SW480 (cell line): ENCODE data around the gene MEGF8.

Source experiments
- DNase-seq: peaks from one replicate; pipeline ENCODE4 v3.0.0-alpha.2; 2016; ENCODE audit warnings: low spot score

MEGF8 gene, protein sequence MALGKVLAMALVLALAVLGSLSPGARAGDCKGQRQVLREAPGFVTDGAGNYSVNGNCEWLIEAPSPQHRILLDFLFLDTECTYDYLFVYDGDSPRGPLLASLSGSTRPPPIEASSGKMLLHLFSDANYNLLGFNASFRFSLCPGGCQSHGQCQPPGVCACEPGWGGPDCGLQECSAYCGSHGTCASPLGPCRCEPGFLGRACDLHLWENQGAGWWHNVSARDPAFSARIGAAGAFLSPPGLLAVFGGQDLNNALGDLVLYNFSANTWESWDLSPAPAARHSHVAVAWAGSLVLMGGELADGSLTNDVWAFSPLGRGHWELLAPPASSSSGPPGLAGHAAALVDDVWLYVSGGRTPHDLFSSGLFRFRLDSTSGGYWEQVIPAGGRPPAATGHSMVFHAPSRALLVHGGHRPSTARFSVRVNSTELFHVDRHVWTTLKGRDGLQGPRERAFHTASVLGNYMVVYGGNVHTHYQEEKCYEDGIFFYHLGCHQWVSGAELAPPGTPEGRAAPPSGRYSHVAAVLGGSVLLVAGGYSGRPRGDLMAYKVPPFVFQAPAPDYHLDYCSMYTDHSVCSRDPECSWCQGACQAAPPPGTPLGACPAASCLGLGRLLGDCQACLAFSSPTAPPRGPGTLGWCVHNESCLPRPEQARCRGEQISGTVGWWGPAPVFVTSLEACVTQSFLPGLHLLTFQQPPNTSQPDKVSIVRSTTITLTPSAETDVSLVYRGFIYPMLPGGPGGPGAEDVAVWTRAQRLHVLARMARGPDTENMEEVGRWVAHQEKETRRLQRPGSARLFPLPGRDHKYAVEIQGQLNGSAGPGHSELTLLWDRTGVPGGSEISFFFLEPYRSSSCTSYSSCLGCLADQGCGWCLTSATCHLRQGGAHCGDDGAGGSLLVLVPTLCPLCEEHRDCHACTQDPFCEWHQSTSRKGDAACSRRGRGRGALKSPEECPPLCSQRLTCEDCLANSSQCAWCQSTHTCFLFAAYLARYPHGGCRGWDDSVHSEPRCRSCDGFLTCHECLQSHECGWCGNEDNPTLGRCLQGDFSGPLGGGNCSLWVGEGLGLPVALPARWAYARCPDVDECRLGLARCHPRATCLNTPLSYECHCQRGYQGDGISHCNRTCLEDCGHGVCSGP (N-terminal part only)

DNA sequence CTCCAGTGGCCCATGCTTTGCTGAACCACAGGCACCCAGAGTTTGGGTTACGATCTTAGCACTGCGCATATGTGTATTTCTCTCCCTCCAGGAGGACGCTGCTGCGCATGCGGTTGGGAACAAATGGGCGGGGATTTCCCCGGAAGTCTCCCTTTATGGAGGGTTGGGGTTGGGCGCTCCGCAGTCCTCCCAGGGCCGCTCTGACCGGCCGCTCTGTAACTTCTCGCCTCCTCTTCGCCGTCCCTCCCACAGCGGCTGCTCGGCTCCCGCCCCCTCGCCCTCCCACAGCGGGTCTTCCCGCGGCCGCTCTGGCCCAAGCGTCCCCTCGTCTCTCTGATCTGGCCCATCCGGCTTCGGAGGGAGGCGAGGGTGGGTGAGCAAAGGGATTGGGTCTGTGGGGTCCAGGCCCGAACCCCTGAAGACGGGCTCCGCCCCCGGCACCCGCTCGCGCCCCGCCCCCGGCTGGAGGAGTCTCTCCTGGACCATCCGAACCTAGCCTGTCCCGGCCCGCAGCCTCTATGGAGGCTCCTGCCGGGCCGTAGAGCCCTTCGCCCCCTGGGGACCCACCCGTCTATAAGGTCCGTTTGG lies at the start of gene MEGF8:
MEGF8 (plus strand) TSS at position 328 of the 588 bp plus-strand sequence. CDS start 609 bp downstream, outside the sequence.
- peak; percentile 100 for DNase-seq

DNA sequence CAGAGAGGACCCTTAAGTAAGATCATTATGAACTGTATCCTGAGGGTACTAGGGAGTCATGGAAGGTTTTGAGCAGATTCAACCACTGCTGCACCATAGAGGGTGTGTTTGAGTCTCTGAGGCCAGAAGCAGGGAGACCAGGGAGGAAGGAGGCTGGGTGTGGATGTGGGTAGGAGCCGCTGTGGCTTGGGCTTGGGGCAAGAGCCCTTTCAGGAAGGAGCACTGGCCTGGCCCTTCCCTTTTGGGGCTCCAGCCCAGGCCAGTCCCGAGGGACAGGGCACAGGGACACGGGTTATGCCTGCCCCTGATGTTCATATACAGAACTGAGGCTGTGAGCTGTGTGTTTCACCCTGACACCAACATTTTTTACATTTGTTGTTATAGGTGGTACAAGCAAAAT lies 49.2 kb upstream of the MEGF8 start:
- DNase-seq: no peak

DNA sequence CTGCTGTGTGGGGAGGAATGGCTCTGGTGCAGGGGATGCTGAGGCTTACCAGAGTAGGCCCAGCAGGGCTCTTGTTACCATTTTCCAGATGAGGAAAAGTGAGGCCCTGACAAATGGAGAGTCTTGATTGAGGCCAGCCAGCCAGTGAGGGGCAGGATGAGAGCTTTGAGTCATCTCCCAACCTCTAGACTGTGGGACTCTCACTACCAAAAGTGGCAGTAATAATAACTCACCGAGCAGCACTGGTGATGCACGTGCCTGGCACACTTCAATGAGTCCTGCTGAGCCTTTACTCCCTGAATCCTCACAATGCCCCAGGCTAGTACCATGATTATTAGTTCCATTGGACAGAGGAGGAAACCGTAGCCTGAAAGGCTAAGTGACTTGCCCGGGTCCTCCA lies 48.6 kb upstream of the MEGF8 start:
- no peak for DNase-seq

DNA sequence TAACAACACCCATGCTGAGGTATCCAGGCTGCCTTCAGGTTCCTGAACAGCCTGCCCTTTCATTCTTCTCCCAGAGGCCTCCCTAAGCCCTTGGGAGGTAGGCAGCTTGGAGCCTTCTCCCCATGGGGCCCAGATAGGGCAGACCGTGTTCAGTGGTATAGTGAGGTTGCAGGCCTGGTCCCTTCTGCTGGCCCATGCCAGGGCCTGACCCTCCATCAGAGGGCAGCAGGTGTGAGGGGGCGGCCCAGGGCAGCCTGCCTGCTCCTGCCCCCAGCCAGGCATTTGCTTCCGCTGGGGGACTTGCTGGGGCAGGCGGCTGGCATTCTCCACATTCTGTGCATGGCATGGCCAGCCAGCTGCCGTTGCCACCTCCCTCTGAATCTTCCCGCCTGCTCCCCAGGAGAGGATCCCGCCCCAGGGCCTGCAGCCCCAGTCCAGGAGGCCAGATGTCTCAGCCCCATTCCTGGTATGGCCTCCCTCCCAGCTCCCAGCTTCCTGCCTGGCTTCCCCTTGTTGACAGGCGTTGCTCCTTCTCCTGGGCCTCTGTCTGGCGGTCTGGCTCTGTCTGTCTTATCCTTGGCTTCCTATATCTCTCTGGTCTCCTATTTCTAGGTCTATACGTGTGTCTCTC lies 47.5 kb upstream of the MEGF8 start:
- no peak for DNase-seq

DNA sequence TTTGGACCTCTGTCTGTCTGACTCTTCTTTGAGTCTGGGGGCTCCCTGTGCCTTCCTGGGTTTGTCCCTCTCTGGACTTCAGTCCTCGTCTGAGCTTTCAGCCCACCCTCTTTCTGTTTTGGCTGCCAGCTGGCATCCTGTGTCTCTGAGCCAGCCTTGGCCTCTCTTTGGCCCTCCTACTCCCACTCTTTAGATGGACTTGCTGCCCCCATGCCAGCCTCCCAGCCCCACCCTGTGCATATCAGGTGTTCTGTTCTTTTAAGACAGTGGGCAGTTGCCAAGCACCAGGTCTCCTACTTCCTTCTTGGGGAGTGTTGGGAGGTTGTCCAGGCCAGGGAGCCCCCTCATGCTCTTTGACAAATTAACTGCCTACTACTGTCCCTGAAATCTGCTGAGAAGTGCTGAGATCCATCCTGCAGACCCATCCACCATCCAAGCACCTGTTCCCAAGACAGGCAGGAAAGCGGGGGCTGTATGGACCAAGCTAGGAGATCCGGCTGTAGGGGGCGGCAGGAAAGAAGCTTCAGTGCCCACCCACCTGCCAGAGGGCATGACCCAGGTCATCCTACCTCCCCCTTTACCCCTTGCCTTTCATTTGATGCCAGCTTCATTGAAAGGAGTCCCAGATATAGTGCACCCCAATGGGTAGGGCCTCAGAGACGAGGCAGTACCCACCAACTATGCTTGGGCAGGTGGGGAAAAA lies 46.8 kb upstream of the MEGF8 start:
- DNase-seq: no peak

DNA sequence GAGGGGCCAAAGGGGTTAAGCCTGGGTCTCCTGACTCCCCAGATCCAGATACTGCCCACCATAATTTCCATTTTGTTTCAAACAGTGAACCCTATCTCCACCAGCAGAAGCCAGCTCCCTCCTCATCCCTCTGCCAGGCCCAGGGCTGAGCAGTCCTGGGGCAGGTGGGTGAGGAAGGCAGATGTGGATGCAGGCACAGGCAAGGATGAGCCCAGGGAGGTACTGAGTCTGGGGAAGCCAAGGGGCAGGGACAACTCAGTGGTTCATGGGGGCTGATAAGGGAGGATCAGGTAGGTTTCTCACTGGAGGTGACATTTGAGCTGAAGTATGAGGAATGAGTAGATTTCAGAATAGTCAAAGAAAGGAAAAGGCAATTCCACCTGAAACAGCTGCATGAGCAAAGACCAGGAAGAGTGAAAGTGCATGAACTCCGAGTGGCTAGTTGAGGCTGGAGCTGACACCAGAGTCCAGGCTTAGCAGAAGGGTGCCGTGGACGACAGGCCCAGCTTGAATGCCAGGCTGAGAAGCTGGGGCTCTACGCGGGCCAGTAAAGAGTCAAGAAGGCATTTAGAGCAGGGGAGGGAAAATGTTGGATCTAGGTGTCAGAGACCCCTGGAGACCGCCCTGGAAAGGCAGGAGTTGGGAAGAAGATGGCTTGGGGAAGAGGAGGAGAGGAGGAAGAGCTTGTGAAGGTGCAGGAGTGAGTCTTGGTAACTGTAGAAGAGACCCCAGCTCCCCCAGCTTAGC lies 46.1 kb upstream of the MEGF8 start:
- no peak for DNase-seq

DNA sequence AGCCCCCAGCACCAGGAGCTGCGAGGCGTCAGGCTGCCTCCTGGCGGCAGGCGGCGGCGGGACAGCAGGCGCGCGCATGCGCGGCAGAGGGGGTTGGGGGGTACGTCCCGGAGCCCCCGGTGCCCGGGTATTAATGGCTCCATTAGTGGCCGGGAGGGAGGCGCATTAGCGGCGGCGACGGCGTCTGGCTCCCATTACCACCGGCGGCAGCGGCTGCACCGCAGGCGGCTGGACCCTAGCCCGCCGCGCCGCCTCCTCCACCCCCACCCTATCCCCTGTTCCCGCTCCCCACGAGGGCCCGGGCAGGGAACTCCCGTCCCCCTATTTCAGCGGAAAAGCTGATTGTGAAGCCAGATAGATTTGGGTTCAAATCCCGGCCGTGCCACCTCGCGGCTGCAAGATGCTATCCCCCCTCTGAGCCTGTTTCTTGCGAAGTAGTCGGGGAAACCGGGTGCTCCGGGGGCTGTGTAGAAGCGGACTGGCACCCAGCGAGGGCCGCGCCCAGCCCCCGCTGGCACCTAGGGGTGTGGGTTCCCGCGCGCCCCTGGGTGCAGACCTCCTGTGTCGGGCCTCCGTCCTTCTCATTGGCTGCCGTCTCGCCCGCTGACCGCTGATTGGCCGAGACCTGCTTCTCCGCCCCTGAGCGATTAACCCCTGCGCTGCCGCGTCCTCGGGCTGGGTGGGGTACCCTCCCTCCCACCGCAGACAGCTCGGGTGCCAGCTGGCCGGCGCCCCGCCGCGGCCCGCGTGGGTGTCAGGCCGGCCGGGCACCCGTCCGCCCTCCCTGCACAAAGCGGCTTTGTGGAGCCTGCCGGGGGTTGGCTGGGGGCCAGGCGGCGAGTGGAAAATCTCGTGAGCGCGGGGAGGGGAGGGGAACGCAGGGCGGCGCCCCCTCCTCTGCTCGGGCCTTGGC lies 45.3 kb upstream of the MEGF8 start:
- peak; percentile 95 for DNase-seq

DNA sequence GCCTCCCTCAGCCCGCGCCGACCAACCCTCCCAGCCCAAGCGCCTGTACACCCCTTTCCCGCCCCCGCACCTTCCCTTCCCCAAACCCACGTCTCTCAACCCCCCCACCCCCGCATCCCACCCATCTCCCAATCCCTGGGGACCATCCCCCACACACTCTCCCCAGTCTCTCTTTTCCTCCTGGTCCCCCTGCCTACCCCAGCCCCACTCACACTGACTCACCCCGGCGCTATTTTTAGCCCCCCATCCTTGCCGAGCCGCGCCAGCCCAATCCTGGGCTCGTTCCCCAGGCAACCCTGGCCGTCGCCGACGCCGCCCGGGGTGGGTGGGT lies 44.7 kb upstream of the MEGF8 start:
- no peak for DNase-seq

DNA sequence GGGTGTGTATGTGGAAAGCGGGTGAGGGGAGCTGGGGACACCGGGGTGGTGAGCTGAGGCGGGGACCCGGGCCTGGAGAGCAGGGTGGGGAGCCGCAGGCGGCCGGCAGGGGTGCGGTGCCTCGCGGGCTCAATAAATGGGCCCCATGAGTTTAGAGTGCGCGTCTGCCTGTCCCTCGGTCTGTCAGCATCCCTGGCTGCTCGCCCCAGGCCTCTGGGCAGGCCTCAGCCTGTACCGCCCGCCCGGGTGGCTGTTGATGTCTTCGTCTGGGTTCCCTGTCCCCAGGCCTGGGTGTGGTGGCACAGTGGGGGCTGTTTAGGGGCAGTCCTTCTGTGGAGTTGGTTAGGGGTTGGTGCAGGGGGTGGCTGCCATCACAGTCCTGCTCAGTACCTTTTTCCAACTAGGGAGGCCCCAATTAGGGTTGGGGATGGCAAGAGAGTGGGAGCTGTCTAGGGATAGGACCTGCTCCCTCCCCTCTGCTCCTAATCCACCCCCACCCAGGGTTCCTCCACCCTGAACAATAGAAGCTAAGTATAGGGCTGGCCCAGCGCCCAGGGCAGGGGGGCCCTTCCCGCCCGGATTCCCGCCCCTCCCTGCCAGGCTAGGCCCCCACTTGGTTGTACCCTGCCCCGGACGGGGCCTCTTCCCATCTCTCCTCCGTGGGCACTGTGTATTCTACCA lies 44.1 kb upstream of the MEGF8 start:
- DNase-seq: peak; percentile 74

DNA sequence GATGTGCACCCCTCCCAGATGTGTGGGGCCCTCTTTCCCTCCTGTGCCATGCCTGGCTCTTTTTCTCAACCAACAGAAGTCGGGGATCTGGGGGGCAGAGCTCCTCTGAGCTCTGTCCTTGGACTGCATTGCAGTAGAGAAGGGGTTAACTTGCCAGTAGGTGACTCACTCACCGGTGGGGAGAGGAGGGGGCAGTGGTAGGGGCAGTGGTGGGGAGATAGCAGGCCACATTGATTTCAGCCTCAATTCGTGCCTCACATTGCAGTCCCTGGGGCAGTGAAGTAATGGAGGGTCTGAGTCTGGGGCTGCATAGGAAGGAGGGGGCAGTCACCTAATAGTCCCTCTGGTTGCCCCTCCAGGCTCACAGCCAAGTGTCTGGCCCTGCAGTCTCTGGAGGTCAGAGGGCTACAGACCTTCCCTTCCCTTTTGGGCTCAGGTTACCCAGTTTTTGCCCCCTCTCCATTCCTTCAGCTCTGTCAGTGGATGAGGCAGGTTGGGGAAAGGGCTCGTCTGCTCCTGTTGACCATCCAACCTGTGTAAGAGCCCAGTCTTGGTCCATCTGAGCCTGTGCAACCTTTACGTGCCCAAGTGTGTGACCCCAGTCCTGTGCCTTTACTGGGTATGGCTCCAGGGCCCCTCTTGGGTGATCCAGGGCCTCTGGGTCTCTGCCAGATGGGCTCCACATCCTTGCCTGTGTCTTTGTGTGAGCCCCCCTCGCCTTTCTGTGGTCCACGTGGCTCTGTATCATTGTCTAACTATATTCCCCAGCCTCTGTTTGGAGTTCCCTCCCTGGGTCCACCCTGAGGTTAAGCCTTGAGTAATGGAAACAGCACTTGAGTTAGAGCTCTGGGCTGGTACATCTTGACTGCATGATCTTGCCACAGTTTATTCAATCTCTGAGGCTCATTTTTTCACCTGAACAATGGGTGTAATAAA lies 43.3 kb upstream of the MEGF8 start:
- DNase-seq: peak; percentile 65

DNA sequence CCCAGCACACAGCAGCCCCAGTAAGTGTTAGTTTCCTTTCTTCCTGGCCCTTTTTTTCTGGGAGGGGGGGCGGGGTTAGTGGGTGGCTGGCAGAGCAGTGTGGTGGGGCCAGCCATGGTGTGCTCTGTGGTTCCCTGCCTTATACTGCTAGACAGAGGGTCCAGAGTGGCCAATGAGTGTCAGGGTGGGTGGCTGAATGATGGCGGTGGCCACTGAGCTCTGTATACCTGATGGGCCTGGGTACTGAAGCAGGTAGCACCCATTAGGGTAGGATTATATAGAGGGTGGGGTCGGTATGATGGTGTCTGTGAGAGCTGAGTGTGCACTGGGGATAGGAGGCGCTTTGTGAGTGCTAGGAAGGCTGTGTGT lies 42.6 kb upstream of the MEGF8 start:
- DNase-seq: no peak

DNA sequence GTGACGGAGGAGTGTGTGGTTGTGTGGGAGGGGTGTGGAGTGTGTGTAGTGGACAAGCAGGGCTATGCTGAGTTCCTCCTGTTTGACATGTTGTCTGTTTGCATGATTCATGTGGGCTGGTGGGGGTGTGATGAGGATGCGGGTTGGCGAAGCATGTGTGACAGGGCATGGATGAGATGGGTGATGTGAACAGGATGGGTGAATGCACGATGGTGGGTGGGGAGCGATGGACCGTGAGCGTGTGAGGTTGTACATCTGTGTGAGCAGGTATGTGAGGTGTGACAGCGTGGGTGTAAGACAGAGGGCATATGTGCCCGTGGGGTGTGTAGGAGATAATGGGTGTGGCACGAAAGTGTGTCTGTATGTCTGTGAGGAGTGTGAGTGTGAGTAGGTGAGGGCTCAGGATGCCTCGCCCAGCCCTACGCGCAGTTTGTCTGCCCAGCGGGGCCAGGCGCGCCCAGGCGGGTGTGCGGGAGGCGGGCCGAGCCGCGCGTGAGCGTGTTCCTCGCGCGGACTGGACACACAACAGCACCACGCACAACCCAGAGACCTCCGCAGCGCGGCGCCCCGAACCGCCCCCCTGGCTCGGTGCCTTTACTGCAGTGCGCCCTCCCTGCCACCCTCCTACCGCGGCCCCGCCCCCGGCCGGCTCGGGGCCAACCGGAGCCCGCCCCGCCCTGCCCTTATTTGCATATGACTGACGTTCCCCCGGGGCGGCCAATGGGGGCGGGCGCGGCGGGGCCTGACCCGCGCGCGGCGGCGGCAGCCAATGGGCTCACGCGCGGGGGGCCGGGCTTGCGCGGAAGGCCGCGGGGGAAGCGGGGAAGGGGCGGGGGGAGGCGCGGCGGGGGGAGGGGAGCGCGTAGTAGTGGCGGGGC lies 42.0 kb upstream of the MEGF8 start:
- peak; percentile 95 for DNase-seq

DNA sequence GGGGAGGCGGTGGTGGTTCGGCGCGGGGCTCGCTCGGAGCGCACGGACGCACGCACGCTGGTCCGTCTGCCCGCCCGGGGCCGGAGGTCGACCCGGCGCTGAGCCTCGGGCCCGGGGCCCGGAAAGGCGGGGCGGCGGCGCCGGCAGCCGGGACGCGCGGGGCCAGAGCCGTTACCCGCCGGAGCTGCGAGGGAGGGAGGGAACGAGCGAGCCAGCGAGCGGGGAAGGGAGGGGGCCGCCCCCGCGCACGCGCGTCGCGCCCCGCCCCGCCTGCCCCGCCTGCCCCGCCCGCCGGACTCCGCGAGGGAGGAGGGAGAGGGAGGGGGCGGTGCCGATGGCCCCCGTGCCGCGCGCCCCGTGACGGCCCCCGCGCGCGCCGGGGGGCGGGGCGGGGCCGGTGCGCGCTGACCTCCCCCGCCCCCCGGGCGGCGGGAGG lies 41.4 kb upstream of the MEGF8 start:
- peak; percentile 77 for DNase-seq

DNA sequence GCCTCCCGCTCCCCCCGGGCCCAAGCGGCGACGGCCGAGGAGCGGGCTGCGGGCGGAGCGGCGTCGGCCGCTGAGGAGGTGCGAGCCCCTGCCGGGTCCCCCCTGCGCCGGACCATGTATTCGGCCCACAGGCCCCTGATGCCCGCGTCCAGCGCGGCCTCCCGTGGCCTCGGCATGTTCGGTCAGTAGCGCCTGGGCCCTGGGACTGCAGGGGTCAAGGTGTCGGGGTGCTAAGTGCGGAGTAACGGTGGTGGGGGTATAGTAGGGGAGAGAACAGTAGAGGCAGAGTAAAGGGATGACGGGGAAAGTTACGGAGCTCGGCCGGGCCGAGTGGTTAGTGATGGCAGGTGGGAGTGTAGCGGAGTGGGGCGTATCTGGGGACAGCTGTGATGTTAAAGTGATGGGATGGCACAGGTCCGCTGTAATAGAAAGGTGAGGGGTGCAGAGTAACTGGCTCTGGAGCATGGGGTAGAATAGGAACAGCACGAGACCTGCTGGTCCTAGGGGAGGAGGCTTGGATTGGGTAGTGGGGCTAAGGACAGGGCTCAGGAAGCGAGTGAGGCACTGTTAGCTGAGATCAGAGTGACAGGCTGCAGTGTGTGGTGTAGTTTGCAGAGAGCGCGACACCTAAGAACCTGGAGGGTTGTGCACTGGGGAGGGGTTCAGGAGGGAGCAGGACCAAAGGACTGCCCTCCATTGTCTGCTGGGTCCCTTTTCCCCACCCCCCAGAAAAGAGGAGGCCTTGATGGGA lies 40.7 kb upstream of the MEGF8 start:
- DNase-seq: no peak

DNA sequence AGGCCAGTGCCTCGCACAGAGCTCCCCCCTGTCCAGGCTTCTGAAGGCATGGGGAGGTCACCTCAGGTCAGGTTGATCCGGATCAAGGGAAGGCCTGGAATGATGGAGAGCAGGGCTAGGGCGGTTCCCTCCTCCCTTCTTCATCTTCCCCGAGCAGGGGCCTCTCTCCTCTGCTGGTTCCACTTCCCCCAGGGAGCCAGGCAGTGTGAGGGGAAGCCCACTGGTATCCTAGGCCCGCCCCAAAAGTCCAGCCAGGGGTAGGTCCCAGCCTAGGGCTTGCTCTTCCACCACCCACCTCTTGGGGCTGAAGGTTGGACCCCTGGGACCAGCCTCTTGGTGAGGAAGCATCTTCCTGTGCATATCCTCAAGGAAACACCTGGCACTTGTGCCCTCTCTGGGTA lies 39.9 kb upstream of the MEGF8 start:
- DNase-seq: no peak

DNA sequence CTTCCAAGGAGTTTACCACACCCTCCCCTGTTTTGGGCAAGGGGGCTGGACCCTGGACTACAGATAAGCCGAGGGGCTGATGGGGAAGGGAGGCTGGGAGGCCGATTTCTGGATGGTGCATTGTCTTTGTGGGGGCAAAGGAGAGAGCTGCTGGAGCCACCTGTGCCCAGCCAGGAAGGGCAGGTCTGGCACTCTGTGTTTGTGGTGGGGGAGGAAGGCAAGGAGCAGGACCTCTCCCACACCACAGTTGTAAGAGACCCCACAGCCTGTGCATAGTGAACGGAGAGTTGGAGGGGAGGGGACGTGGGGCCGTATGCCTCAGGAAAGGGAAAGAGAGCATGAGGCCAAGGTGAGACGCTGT lies 39.5 kb upstream of the MEGF8 start:
- no peak for DNase-seq
